A549 (cell line): ENCODE results near the gene EAF1. TPM values are rescaled to one million over a fixed set of nuclear protein-coding genes. Genes with fewer than 3 reads are reported as not detected.

Experiments
- ATAC-seq, 2 experiments: fragments of 200-7000 bp in 1 of 2; fragments of >200 bp in 1 of 2; cut with Nextera tagmentation in 1 of 2; cut with Tn5 transposase in 1 of 2; 3 replicates each; pipeline versions ENCODE4 v1.8.0 to v1.9.1; 2018 to 2020; ENCODE audit warnings: mild to moderate bottlenecking in 1 of 2, moderate library complexity in 1 of 2
- CTCF ChIA-PET: fragments of 300-600 bp; sonication (Branson Sonifier 250); formaldehyde crosslinking; extraction: SDS; loops from one replicate; lab custom pipeline; 2021; ENCODE audit warnings: antibody characterized with exemption, inconsistent platforms; lab: Yijun Ruan, JAX
- POLR2A ChIA-PET: fragments of 350-600 bp; formaldehyde crosslinking; extraction: SDS; loops from one replicate; lab custom pipeline; 2021; ENCODE audit warnings: antibody characterized with exemption, inconsistent platforms; lab: Yijun Ruan, JAX
- DNase-seq, 2 experiments: peaks; one replicate each; pipeline versions ENCODE4 v3.0.0 to v3.0.0-alpha.2; 2011 to 2016; ENCODE audit warnings: low read depth in 1 of 2, low spot score in 1 of 2
- FAIRE-seq: peaks from 2 replicates; lab custom pipeline; 2011; peaks lifted over from hg19 to GRCh38; lab: Jason Lieb, UNC
- H3K27ac ChIP-seq, 2 experiments: fragments of >200 bp; sonication (Bioruptor Twin); formaldehyde crosslinking; 3 replicates each; pipeline ENCODE4 v1.5.1; 2016 to 2017
- H3K4me1 ChIP-seq: fragments of >200 bp; sonication (Bioruptor Twin); formaldehyde crosslinking; 3 replicates; pipeline ENCODE4 v1.6.1; 2016
- H3K4me2 ChIP-seq: fragments of >200 bp; sonication (Bioruptor Twin); formaldehyde crosslinking; 3 replicates; pipeline ENCODE4 v1.6.1; 2016
- H3K4me3 ChIP-seq: fragments of >200 bp; sonication (Bioruptor Twin); formaldehyde crosslinking; 3 replicates; pipeline ENCODE4 v1.5.1; 2016
- H3K9me3 ChIP-seq: fragments of >200 bp; sonication (Bioruptor Twin); formaldehyde crosslinking; 3 replicates; pipeline ENCODE4 v1.6.1; 2016
- CBX2 ChIP-seq: fragments of 200-600 bp; sonication (generic); IDR thresholded peaks from 2 replicates; pipeline ENCODE4 v1.6.1; 2016; ENCODE audit warnings: low read depth, mild to moderate bottlenecking, borderline replicate concordance
- CBX8 ChIP-seq: fragments of 200-600 bp; sonication (generic); IDR thresholded peaks from 2 replicates; pipeline ENCODE4 v1.6.1; 2016
- CHD2 ChIP-seq: fragments of 150-350 bp; IDR thresholded peaks from 2 replicates; pipeline ENCODE4 v1.6.1; 2014; ENCODE audit warnings: low read length; ENCODE audit not compliant: partially characterized antibody
- EHMT2 ChIP-seq: fragments of 200-600 bp; sonication (generic); IDR thresholded peaks from 2 replicates; pipeline ENCODE4 v1.6.1; 2016; ENCODE audit warnings: antibody characterized with exemption, low read depth, mild to moderate bottlenecking, moderate library complexity
- FOSL2 ChIP-seq, 2 experiments: fragments of 450-650 bp in 1 of 2; fragments of >200 bp in 1 of 2; sonication (Bioruptor Twin) in 1 of 2; formaldehyde crosslinking; IDR thresholded peaks; 2 replicates each; pipeline versions ENCODE4 v1.5.0 to v1.6.1; 2016 to 2020; ENCODE audit warnings: mild to moderate bottlenecking in 1 of 2, moderate library complexity in 1 of 2
- HEYL ChIP-seq: fragments of 250-450 bp; sonication (Bioruptor Pico); IDR thresholded peaks from 2 replicates; pipeline ENCODE4 v1.8.0; 2021; ENCODE audit warnings: mild to moderate bottlenecking, moderate library complexity
- HOXA7 ChIP-seq: fragments of 250-450 bp; sonication (Bioruptor Pico); IDR thresholded peaks from 2 replicates; pipeline ENCODE4 v1.5.0; 2020; ENCODE audit warnings: mild to moderate bottlenecking, moderate library complexity
- HOXB13 ChIP-seq: fragments of 250-450 bp; sonication (Bioruptor Pico); IDR thresholded peaks from 2 replicates; pipeline ENCODE4 v1.5.0; 2020; ENCODE audit warnings: low read depth, mild to moderate bottlenecking, moderate library complexity
- HOXB5 ChIP-seq: fragments of 250-450 bp; sonication (Bioruptor Pico); IDR thresholded peaks from 2 replicates; pipeline ENCODE4 v1.5.0; 2020; ENCODE audit warnings: mild to moderate bottlenecking, moderate library complexity
- JUN ChIP-seq, 2 experiments: fragments of >200 bp; sonication (Bioruptor Twin); formaldehyde crosslinking; IDR thresholded peaks; 2 replicates in 1 of 2; 3 replicates in 1 of 2; pipeline ENCODE4 v1.6.1; 2016 to 2017
- KDM1A ChIP-seq: fragments of 200-600 bp; sonication (generic); IDR thresholded peaks from 2 replicates; pipeline ENCODE4 v1.6.1; 2016; ENCODE audit warnings: low read depth, mild to moderate bottlenecking
- KDM5A ChIP-seq: fragments of 200-600 bp; sonication (generic); IDR thresholded peaks from 2 replicates; pipeline ENCODE4 v1.6.1; 2016; ENCODE audit warnings: antibody characterized with exemption, mild to moderate bottlenecking
- MYC ChIP-seq: IDR thresholded peaks from 2 replicates; pipeline ENCODE4 v1.6.1; 2012; ENCODE audit warnings: mild to moderate bottlenecking, inconsistent platforms, low read length, improper control_type of control experiment, borderline replicate concordance
- NR3C1 ChIP-seq: fragments of >200 bp; sonication (Bioruptor Twin); formaldehyde crosslinking; IDR thresholded peaks from 3 replicates; pipeline ENCODE4 v1.6.1; 2017
- PHF8 ChIP-seq: fragments of 200-600 bp; sonication (generic); IDR thresholded peaks from 2 replicates; pipeline ENCODE4 v1.6.1; 2016; ENCODE audit warnings: low read depth, mild to moderate bottlenecking, antibody characterized with exemption, moderate library complexity, borderline replicate concordance
- POLR2AphosphoS2 ChIP-seq: conservative IDR thresholded peaks from 2 replicates; pipeline ENCODE4 v1.6.1; 2012; ENCODE audit warnings: low read length, improper control_type of control experiment, inconsistent platforms
- RARB ChIP-seq: fragments of 250-450 bp; sonication (Bioruptor Pico); IDR thresholded peaks from 2 replicates; pipeline ENCODE4 v1.8.0; 2021; ENCODE audit warnings: mild to moderate bottlenecking, moderate library complexity
- RCOR1 ChIP-seq: fragments of 150-350 bp; IDR thresholded peaks from 2 replicates; pipeline ENCODE4 v1.6.1; 2014; ENCODE audit warnings: antibody characterized with exemption, low read length, low read depth
- RFX5 ChIP-seq: fragments of 450-650 bp; IDR thresholded peaks from 2 replicates; pipeline ENCODE4 v1.7.1; 2014; ENCODE audit warnings: antibody characterized with exemption, mild to moderate bottlenecking, moderate library complexity
- RNF2 ChIP-seq: fragments of 200-600 bp; sonication (generic); IDR thresholded peaks from 2 replicates; pipeline ENCODE4 v1.6.1; 2016; ENCODE audit warnings: low read depth, mild to moderate bottlenecking, antibody characterized with exemption, moderate library complexity, borderline replicate concordance
- SMC3 ChIP-seq: fragments of >200 bp; sonication (Bioruptor Twin); formaldehyde crosslinking; IDR thresholded peaks from 3 replicates; pipeline ENCODE4 v1.6.1; 2018; ENCODE audit warnings: inconsistent platforms
- SREBF2 ChIP-seq: fragments of 450-650 bp; IDR thresholded peaks from 2 replicates; pipeline ENCODE4 v1.6.1; 2014; ENCODE audit warnings: mild to moderate bottlenecking, moderate library complexity
- TFCP2L1 ChIP-seq: fragments of 250-450 bp; sonication (Bioruptor Pico); IDR thresholded peaks from 2 replicates; pipeline ENCODE4 v1.5.0; 2021; ENCODE audit warnings: mild to moderate bottlenecking
- TP53 ChIP-seq: fragments of 250-450 bp; sonication (Bioruptor Pico); IDR thresholded peaks from 2 replicates; pipeline ENCODE4 v1.5.0; 2021; ENCODE audit warnings: mild to moderate bottlenecking, moderate library complexity
- ZNF302 ChIP-seq: fragments of 250-450 bp; sonication (Bioruptor Pico); IDR thresholded peaks from 2 replicates; pipeline ENCODE4 v1.9.0; 2021; ENCODE audit warnings: inconsistent platforms, mild to moderate bottlenecking, moderate library complexity
- ZSCAN20 ChIP-seq: fragments of 250-450 bp; sonication (Bioruptor Pico); IDR thresholded peaks from 2 replicates; pipeline ENCODE4 v1.8.0; 2022; ENCODE audit warnings: mild to moderate bottlenecking, moderate library complexity
- WGBS: methylation state at CpG from one replicate; pipeline ENCODE4 v1.1.6; 2017; ENCODE audit errors: missing lambda C conversion rate; 5-methylcytosine and 5-hydroxymethylcytosine counted together
- polyA plus RNA-seq, 4 experiments: library from polyadenylated mRNA; depleted of rRNA in 3 of 4; stranded (reverse); fragments of >200 nt; fragmentation: RNase III in 1 of 4; extraction: RNeasy Plus Mini Kit Qiagen cat#74134 plus additional on column Dnase treatment in 1 of 4; gene quantifications; 2 replicates in 3 of 4; 3 replicates in 1 of 4; pipeline ENCODE4 v1.2.3, GENCODE V29; 2011 to 2017
- TF ChIP-seq, protein P1 (sequence below): fragments of 200-600 bp; sonication (generic); IDR thresholded peaks from 2 replicates; pipeline ENCODE4 v1.6.1; 2016; ENCODE audit warnings: antibody characterized with exemption, mild to moderate bottlenecking, moderate library complexity
- TF ChIP-seq, protein P2 (sequence below): fragments of 250-450 bp; sonication (Bioruptor Pico); IDR thresholded peaks from 2 replicates; pipeline ENCODE4 v1.5.0; 2020; ENCODE audit warnings: low read depth, mild to moderate bottlenecking, moderate library complexity
- TF ChIP-seq, protein P3 (sequence below): fragments of >200 bp; sonication (Bioruptor Twin); formaldehyde crosslinking; IDR thresholded peaks from 3 replicates; pipeline ENCODE4 v1.5.1; 2016
- TF ChIP-seq, protein P4 (sequence below): fragments of 150-350 bp; IDR thresholded peaks from 2 replicates; pipeline ENCODE4 v1.6.1; 2014; ENCODE audit warnings: low read depth, mild to moderate bottlenecking, low read length

The EAF1 gene
- polyA plus RNA-seq, 2 of the 4 experiments (the other 2 are of a cell fraction), result 13.9 to 20.7 TPM

DNA sequence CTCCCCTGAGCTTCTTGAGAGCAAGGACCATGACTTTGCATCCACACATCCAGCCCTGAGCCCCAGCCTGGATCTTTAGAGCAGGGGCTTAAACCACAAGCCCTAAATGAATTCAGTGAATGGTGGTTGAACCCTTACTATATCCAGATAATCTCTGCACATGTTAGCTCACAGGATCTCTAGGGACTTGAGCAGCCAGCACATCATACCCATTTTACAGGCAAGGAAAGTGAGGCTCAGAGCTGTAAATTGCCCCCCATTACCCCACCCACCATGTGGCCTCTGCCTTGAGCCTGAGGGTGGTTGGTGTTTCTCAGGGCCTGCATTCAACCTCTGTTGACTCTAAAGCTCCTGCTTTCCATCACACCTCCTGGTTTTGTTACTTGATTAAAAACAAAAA lies 27.6 kb downstream of the EAF1 start:
- Histone ChIP-seq H3K27ac (no peak overlapping the region), H3K4me1 (no peaks in the 10 kb centered on the region), H3K4me3 (no peak overlapping the region), H3K4me2 (no peak overlapping the region), H3K9me3 (no peaks in the 10 kb centered on the region)
- no peak for ATAC-seq
- CTCF ChIA-PET, result interaction anchor here (1.2 to 1.7 kb wide), 3 partner anchors 18 to 253 kb away, joined by 3 to 4 read pairs (median 4); no protein-coding TSS in a partner anchor
- TF ChIP-seq CHD2, result no peak
- no peak for TF ChIP-seq SREBF2
- no peak for TF ChIP-seq NR3C1
- no peak for TF ChIP-seq RARB (CRISPR knock-in tag)
- TF ChIP-seq, protein P1, sequence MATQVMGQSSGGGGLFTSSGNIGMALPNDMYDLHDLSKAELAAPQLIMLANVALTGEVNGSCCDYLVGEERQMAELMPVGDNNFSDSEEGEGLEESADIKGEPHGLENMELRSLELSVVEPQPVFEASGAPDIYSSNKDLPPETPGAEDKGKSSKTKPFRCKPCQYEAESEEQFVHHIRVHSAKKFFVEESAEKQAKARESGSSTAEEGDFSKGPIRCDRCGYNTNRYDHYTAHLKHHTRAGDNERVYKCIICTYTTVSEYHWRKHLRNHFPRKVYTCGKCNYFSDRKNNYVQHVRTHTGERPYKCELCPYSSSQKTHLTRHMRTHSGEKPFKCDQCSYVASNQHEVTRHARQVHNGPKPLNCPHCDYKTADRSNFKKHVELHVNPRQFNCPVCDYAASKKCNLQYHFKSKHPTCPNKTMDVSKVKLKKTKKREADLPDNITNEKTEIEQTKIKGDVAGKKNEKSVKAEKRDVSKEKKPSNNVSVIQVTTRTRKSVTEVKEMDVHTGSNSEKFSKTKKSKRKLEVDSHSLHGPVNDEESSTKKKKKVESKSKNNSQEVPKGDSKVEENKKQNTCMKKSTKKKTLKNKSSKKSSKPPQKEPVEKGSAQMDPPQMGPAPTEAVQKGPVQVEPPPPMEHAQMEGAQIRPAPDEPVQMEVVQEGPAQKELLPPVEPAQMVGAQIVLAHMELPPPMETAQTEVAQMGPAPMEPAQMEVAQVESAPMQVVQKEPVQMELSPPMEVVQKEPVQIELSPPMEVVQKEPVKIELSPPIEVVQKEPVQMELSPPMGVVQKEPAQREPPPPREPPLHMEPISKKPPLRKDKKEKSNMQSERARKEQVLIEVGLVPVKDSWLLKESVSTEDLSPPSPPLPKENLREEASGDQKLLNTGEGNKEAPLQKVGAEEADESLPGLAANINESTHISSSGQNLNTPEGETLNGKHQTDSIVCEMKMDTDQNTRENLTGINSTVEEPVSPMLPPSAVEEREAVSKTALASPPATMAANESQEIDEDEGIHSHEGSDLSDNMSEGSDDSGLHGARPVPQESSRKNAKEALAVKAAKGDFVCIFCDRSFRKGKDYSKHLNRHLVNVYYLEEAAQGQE, result no peak
- no peak for TF ChIP-seq EHMT2
- TF ChIP-seq HOXB5 (CRISPR knock-in tag), result no peak
- no peak for TF ChIP-seq HEYL (CRISPR knock-in tag)
- TF ChIP-seq CBX8, result no peak
- no peak for TF ChIP-seq RNF2
- no peak for TF ChIP-seq POLR2AphosphoS2
- TF ChIP-seq, protein P2, sequence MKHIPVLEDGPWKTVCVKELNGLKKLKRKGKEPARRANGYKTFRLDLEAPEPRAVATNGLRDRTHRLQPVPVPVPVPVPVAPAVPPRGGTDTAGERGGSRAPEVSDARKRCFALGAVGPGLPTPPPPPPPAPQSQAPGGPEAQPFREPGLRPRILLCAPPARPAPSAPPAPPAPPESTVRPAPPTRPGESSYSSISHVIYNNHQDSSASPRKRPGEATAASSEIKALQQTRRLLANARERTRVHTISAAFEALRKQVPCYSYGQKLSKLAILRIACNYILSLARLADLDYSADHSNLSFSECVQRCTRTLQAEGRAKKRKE (CRISPR knock-in tag), result no peak
- no peak for TF ChIP-seq SMC3
- TF ChIP-seq RCOR1, result no peak
- no peak for TF ChIP-seq PHF8
- no peak for TF ChIP-seq KDM1A
- TF ChIP-seq HOXA7, result no peak
- no peak for TF ChIP-seq MYC
- no peak for FAIRE-seq
- no peak for DNase-seq
- POLR2A ChIA-PET, result no interaction called here

DNA sequence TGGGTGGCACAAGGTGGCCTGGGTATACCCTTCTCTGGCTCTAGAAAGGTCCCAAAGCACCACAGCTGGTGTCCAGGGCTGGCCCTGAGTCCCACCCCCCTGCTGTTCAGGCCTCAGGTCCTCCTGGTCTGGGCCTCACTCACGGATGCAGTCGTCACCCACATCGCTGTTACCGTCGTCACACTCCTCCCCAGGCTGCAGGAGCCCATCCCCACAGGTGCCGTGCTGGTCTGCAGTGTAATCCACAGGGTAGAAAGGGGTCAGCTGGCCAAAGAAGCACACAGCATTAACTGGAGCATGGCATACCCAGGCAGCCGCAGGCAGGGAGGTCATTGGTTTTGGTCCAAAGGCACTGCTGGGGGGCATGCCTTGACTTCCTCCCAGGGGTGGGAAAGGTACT lies 28.4 kb downstream of the EAF1 start:
- TF ChIP-seq KDM5A (no peak), RFX5 (no peak), HOXB13 (CRISPR knock-in tag) (no peak), HOXA7 (no peak), TP53 (CRISPR knock-in tag) (no peak), RNF2 (no peak), TFCP2L1 (no peak), CBX2 (no peak), POLR2AphosphoS2 (no peak), JUN (IDR thresholded peaks at IDR 0.05) (no peak), ZNF302 (CRISPR knock-in tag) (no peak), ZSCAN20 (no peak), FOSL2 (IDR thresholded peaks at IDR 0.05) (no peak), FOSL2 (CRISPR knock-in tag; IDR thresholded peaks at IDR 0.05) (no peak)
- TF ChIP-seq, protein P3, sequence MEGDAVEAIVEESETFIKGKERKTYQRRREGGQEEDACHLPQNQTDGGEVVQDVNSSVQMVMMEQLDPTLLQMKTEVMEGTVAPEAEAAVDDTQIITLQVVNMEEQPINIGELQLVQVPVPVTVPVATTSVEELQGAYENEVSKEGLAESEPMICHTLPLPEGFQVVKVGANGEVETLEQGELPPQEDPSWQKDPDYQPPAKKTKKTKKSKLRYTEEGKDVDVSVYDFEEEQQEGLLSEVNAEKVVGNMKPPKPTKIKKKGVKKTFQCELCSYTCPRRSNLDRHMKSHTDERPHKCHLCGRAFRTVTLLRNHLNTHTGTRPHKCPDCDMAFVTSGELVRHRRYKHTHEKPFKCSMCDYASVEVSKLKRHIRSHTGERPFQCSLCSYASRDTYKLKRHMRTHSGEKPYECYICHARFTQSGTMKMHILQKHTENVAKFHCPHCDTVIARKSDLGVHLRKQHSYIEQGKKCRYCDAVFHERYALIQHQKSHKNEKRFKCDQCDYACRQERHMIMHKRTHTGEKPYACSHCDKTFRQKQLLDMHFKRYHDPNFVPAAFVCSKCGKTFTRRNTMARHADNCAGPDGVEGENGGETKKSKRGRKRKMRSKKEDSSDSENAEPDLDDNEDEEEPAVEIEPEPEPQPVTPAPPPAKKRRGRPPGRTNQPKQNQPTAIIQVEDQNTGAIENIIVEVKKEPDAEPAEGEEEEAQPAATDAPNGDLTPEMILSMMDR, result no peak
- TF ChIP-seq, protein P4, sequence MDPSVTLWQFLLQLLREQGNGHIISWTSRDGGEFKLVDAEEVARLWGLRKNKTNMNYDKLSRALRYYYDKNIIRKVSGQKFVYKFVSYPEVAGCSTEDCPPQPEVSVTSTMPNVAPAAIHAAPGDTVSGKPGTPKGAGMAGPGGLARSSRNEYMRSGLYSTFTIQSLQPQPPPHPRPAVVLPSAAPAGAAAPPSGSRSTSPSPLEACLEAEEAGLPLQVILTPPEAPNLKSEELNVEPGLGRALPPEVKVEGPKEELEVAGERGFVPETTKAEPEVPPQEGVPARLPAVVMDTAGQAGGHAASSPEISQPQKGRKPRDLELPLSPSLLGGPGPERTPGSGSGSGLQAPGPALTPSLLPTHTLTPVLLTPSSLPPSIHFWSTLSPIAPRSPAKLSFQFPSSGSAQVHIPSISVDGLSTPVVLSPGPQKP, result no peak
- TF ChIP-seq, all 56 proteins: peak for 0
- POLR2A ChIA-PET, result no interaction called here
- CTCF ChIA-PET, result interaction anchor here (1.2 to 1.7 kb wide), 2 partner anchors 17 to 253 kb away, joined by 4 read pairs; no protein-coding TSS in a partner anchor
- no peaks in the 10 kb centered on the region for H3K4me1 ChIP-seq
- no peak for FAIRE-seq
- H3K4me2 ChIP-seq, result no peak overlapping the region
- H3K27ac ChIP-seq, result no peak overlapping the region
- WGBS, result 80% methylated on average over 4 of the region's 7 CpGs
- no peaks in the 10 kb centered on the region for H3K9me3 ChIP-seq
- no peak for ATAC-seq
- no peak for DNase-seq
- H3K4me3 ChIP-seq, result no peak overlapping the region
